Stimulated activated CD4-positive, alpha-beta T cell treated with anti-CD3 and anti-CD28 coated beads, Interleukin-1b, Interleukin-23, amount 100 ng/mL, for 48 hours (primary cell): ENCODE data around the gene OR8B8.
"Not testable (repeated sequence)": the region's sequence is repeated elsewhere in the genome, so short reads cannot be mapped to it uniquely, and the experiment has no call there.

ENCODE experiments used
- DNase-seq: peaks from one replicate; pipeline ENCODE4 v3.0.0-alpha.2; 2020

OR8B8 gene

GRCh38 chr11:124445646-124446150 is at the start of gene OR8B8:
TSS of gene OR8B8 (minus strand) at chr11:124445696. CDS start at chr11:124441085, 4,611 bp downstream.
- no peak for DNase-seq

DNA sequence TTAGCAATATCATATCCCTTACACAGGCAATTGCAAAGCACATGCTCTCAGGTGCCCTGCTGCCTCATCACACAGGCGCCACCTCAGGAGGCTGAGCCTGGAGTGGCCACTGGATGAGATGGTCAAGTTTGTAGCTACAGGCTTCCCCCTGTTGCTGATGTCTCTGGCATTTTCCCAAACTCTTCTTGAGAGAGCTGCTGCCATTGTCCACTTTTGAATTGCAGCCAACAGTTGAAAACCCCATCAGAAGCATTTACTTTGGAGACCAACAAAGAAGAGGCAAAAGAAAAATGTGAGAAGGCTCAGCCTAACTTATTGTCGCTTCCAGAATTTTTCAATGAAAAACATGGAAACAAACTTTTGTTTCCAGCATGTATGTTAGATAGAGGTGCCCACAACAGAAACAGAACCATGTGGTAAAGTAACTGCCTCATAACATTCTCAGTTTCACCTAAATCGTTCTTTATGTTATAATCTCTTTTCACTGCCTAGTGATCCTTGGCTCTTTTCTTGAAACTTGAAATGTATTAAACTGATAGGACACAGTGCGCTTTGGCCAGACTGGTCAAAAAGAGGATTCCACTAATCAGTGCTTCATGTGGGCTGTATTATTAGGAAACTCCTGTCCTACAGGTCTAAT is 47.6 kb upstream of the OR8B8 start:
- no peak for DNase-seq

GRCh38 chr11:124483422-124483821 is 37.9 kb upstream of the OR8B8 start:
- no peak for DNase-seq

DNA sequence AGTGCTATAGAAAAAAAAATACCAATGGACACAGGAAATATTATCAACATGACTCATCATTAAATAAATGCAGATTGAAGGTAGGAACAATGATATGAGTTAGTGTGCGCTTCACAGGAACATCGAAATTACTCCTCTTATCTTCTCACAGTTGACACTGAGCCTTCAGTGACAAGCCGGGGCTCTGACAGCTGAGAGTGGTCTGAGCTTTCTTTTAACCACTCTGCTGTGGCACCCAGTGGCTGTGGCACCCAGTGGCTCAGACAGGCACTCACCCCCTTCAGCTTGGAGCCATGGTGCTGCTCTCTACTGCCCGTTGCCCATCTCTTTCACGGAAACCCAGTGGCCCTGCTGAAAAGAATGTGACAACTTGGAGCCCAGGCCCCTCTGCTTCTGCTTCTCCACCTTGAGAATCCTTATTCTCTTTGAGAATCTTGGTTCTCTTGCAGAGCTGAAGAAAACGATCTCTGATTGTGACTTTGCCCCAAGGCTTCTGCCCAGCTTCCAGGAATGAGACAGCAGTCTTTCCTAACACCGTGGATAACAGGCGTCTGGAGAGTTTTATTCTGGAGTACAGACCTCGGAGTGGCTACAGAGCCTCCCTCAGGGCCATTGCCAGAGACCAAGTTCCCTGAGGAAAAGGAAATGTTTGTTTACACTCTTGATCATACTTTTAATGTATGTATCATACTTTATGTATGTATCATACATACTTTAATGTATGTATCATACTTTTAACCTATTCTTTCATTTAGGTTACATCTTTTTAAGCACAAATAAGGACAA is 37.1 kb upstream of the OR8B8 start:
- DNase-seq, result no peak

- no peak for DNase-seq
Observed at GRCh38 chr11:124481365-124482323, 36.1 kb upstream of the OR8B8 start.

GRCh38 chr11:124479561-124479960 is 34.1 kb upstream of the OR8B8 start:
- no peak for DNase-seq

DNA sequence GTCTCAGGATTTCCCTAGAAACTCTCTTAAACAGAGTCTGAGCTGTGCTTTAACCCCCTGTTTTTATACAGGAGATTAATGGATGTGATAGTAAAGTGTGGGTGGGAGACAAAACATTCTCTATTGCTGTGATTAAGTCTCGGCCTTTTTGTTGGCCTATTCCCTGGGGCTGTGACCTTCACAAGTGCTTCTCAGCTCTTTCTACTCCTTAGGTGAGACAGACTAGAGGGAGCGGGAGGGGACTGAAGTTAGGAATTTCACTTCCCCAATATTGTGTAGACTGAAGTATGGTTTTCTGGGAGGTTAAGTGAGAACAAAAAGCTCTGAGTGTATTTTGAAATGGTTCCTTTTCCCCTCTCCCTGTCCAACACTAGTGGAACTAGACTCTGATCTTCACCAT is 29.8 kb upstream of the OR8B8 start:
- no peak for DNase-seq

GRCh38 chr11:124474779-124475178 is 29.3 kb upstream of the OR8B8 start:
- no peak for DNase-seq

DNA sequence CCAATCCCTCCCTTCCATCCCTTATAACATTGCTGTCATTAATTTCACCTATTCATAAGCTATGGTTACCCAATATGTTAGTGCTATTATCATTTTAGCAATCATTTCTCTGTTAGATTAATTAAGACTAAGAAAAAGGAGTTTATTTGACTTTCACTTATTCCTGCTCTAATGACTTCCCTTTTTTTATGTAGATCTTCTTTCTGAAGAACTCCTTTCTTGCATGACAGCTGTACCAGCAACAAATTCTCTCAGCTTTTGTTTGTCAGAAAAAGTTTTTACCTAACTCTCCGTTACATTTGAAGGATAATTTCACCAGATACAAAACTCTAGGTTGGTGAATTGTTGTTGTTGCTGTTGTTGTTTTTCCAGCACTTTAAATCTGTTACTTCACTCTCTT is 28.6 kb upstream of the OR8B8 start:
- no peak for DNase-seq

GRCh38 chr11:124473476-124473875 is 28.0 kb upstream of the OR8B8 start:
- DNase-seq, result no peak

DNA sequence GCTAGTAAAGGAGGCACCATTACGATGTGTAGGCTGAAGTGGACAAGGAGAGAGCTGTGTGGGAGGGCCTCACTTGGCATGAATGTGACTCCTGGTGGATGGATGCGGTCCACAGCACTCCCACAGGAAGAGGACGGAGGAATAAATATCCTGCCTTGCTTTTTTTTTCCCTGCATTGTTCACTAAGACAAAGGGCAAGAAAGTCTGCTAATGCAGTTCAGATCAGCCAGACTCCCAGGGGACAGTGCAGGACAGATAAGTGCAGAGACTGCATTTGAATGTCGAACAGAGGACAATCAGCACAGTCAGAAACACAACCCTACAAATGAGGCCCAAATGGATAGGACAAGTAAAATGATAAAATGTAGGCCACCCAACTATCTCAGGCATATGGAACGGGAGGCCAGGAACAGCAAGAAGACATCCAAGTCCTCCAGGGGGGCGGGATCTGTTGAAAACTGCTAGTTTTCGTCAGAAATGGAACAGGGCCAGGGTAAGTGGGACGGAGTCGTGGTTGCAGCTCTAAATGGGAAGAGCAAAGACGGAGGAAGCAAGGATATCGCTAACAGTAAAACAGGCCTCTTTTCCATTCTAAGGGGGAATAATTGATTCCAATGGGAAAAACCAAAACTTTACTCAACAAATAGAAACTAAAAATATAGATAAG is 25.2 kb upstream of the OR8B8 start:
- no peak for DNase-seq

DNA sequence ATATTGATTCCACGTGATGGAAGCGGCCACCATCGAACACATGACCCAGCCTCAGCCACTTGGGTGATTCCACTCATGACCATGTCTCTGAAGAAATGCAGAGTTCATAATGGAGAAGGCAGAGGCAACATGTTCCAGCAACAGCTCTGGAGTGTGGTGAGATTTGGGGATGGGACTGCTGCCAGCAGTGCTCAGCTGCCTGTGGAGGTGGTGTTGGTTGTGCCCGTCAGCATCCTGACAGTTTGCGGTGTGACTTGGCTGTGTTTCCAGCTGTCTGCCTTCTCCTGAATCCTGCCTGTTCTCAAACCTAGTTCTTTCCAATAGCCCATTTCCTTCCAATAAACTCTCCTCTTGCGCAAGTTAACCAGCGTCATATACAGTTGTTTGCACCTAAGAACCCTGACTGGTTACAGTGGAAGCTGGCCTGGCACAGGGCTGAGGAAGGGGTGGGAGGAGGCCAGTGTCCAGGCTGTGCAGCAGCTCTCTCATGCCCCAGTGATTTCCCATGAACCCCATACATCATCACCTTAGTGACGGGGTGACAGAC is 22.0 kb upstream of the OR8B8 start:
- DNase-seq, result no peak

- DNase-seq, result no peak
Observed at GRCh38 chr11:124465368-124465767, 19.9 kb upstream of the OR8B8 start.

DNA sequence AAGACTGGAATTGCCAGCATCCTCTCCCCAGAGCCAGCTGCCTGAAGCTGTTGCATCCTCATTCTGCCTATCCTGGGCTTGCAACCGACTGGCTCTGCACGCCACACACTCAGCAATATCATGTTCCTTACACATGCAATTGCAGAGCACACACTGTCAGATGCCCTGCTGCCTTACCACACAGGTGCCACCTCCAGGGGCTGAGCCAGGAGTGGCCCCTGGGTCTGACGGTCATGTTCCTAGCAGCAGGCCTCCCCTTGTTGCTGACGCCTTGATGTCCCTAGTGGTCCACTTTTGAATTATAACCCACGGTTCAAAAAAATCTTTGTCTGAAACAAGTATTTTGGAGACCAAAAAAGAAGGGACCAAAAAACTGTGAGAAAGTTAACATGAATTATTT is 18.5 kb upstream of the OR8B8 start:
- DNase-seq, result no peak

DNA sequence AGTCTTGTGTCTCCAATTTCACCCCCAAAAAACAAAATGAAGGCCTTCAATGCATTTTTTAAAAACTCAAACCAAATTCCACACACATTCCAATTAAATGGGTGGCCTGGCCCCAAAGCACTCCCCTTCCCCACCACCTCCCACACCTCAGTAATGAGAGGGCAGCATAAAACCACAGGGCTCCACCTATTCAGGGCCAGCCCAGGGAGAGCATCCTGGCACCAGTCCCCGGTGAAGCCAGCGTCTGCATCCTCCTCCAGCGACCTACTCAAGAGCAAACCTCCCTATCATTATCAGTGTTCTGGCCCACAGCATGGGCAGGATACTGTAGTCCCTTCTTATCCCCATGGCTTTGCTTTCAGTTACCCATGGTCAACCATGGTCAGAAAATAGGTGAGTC is 17.8 kb upstream of the OR8B8 start:
- no peak for DNase-seq

- DNase-seq, result no peak
Observed at GRCh38 chr11:124460459-124460858, 15.0 kb upstream of the OR8B8 start.

GRCh38 chr11:124459379-124459778 is 13.9 kb upstream of the OR8B8 start:
- DNase-seq, result not testable (repeated sequence)

DNA sequence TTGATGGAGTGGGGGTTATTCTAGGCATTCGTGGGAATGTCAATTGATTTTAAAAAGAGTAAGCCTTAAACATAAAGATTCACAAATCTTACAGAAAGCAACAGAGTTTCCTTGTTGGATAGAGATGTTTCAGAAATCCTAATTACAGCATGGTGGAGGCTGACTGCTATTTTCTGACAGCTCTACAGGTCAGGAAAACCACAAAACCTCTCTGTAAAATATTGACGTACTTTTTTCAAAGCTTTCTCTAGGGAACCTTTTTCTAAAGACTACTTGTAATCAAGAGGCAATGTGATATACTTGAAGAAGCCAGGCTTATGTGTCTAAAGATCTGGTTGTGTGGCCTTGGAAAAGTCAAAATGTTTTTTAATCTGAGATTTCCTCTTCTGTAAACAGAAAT is 9.1 kb upstream of the OR8B8 start:
- no peak for DNase-seq

DNA sequence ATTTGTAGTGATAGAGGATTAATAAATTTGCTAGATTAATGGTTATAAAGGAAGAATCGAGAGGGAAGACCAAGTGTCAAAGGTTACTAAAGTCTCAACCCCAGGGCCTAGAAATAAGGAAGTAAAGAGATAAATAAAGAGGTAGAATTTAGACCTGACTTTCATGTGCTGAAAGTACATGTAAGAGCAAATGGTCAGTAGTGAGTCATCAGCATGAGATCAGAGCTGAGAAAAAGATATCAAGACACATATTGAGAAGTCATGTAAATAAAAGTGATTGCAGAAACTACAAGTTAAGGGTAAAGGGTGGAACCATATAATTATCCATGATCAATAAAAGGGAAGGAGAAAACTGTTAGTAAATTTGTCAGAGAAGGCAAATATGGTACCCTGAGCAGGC is 1.4 kb upstream of the OR8B8 start:
- no peak for DNase-seq

DNA sequence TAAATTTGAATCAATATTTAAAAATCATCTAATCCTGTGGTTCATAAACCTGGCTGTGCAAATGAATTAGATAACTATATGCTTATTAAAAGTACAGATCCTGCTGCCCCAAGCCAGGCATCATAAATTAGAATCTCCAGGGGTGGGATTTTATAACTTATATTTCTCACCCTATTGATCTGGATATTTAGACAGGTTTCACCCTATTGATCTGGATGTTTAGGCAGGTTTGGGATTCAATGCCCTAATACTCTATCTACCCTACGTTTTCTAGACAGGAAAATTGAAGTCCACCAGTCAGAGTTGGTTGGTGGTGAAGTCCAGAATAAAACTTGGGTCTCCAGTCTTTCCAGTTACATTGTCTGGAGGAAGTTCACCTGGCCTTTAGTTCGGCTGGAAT is 2.6 kb downstream of the OR8B8 start:
- no peak for DNase-seq

DNA sequence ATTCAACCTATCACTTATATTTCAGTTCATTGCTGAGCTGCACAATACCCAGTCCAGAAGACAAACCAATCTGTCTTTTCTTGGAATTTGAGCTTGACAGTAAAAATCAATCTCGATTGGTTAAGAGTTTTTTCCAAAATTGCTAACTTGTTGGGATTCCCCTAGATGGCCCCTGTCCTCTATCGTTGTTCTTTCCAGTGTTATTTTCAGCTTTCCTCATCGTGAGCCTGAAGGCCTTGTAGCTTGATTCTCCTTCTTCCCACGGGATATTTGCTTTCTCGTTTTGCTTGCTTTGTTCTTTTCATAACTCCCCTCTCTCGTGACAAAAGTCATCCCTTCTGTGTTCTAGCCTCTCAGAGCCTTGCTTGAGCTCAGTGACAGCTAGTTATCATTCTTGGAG is 3.1 kb downstream of the OR8B8 start:
- no peak for DNase-seq

- no peak for DNase-seq
Observed at GRCh38 chr11:124441519-124441918, 4.0 kb downstream of the OR8B8 start.
